Tracheal epithelial cell (primary cell): ENCODE results near the gene WNT9A. TPM values are rescaled to one million over a fixed set of nuclear protein-coding genes. Genes with fewer than 3 reads are reported as not detected.

Source experiments
- total RNA-seq: library from RNA; depleted of rRNA; stranded (reverse); fragments of >200 nt; gene quantifications from 2 replicates; pipeline ENCODE4 v1.2.1, GENCODE V29; 2014

Gene WNT9A, protein sequence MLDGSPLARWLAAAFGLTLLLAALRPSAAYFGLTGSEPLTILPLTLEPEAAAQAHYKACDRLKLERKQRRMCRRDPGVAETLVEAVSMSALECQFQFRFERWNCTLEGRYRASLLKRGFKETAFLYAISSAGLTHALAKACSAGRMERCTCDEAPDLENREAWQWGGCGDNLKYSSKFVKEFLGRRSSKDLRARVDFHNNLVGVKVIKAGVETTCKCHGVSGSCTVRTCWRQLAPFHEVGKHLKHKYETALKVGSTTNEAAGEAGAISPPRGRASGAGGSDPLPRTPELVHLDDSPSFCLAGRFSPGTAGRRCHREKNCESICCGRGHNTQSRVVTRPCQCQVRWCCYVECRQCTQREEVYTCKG
- 1.9 and 3.2 TPM in 2 replicates for total RNA-seq

DNA sequence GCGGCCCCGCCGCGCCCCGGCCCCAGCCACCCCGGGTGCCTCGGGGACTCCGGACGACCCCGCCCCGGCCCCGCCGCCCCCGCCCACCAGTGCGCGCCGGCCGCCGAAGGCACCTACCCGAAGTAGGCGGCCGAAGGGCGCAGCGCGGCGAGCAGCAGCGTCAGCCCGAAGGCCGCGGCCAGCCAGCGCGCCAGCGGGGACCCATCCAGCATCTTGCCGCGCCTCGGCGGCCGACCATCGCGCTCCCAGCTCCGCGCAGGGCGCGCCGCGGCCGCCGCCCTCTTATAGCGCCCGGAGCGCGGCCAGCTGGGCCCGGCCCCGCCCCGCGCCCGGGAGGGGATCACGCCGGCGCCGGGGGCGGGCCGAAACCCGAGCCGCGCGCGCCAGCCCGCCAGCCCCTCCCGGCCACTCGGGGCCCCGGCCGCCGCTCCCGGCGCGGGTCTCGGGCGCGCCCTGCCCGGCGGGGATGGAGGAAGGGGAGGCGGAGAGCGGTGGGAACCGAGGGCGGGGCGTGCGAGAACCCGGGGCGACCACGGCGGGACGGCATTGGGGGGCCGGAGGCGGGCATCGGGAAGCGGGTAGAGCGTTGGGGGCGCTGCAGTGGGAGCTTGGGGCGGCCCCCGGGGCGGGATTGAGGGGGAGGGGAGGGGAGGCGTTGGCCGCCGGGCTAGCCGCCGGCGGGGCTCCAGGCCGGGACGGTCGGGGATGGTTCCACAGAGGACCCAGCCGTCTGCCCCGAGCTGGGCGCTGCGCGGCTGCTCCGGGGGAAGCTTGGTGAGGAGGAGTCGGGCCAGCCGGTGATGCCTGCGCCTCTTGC lies at the start of gene WNT9A:
Gene WNT9A, minus strand, starts transcription at position 257 of the 817 bp plus-strand sequence. Its CDS starts 45 bp downstream, at position 212.

Other genes starting within 250 kb of the WNT9A start
- 22.2 and 35.7 TPM in 2 replicates for gene JMJD4, start 212.6 kb downstream of the WNT9A start, total RNA-seq
- gene SNAP47, start 212.5 kb downstream of the WNT9A start, total RNA-seq, result 42.9 and 50.7 TPM in 2 replicates
- gene PRSS38, start 132.3 kb downstream of the WNT9A start, total RNA-seq, result not detected in 2 replicates
- gene WNT3A, start 59.1 kb upstream of the WNT9A start, total RNA-seq, result under 0.01 TPM in 1 of 2 replicates, not detected in the other
- 201 and 208 TPM in 2 replicates for gene ARF1, start 134.8 kb upstream of the WNT9A start, total RNA-seq
- 11.3 and 13.7 TPM in 2 replicates for gene C1orf35, start 155.4 kb upstream of the WNT9A start, total RNA-seq
- gene MRPL55, start 161.4 kb upstream of the WNT9A start, total RNA-seq, result 61.8 and 71.3 TPM in 2 replicates
- 409 and 561 TPM in 2 replicates for gene GUK1, start 192.3 kb upstream of the WNT9A start, total RNA-seq
- gene GJC2, start 202.0 kb upstream of the WNT9A start, total RNA-seq, result 1.7 TPM in 2 replicates
- 3.9 and 7.0 TPM in 2 replicates for gene IBA57, start 217.9 kb upstream of the WNT9A start, total RNA-seq